Gastroesophageal sphincter (tissue), 3 donors: Measurements from ENCODE around the gene KCNMA1.

Source experiments
- EP300 ChIP-seq: sonication (generic); formaldehyde crosslinking; IDR thresholded peaks from one replicate; pipeline ENCODE4 v1.6.1; 2017; ENCODE audit warnings: antibody characterized with exemption, mild to moderate bottlenecking
- POLR2A ChIP-seq, 2 donors: fragments of 450-650 bp; IDR thresholded peaks; one replicate each; pipeline ENCODE4 v1.6.1; 2017; ENCODE audit warnings: antibody characterized with exemption in 2 of 2, mild to moderate bottlenecking in 2 of 2, moderate library complexity in 1 of 2
- POLR2AphosphoS5 ChIP-seq: sonication (generic); formaldehyde crosslinking; IDR thresholded peaks from one replicate; pipeline ENCODE4 v1.6.1; 2017; ENCODE audit warnings: antibody characterized with exemption
- TF ChIP-seq, protein P1 (sequence below), 4 experiments: fragments of 200-600 bp in 2 of 4; fragments of 450-650 bp in 2 of 4; sonication (generic) in 1 of 4; IDR thresholded peaks; one replicate each; pipeline ENCODE4 v1.5.1; 2017 to 2019; ENCODE audit warnings: antibody characterized with exemption in 4 of 4, mild to moderate bottlenecking in 2 of 4, moderate library complexity in 2 of 4

DNA sequence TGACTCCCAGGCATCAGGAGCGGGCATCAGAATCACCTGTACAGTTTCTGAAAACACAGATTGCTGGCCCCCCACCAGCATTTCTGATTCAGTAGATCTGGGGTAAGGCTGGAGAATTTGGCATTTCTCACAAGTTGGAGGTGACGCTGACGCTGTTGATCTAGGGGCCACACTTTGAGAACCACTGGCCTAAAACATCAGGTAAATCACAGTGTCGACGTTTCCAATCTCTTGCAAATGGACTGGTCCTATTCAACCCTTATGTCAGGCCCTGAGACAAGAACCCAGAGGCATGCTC is 564.0 kb downstream of the KCNMA1 start:
- TF ChIP-seq POLR2AphosphoS5 (no peak), POLR2A (IDR thresholded peaks at IDR 0.05) (no peak), EP300 (no peak)
- TF ChIP-seq, protein P1, sequence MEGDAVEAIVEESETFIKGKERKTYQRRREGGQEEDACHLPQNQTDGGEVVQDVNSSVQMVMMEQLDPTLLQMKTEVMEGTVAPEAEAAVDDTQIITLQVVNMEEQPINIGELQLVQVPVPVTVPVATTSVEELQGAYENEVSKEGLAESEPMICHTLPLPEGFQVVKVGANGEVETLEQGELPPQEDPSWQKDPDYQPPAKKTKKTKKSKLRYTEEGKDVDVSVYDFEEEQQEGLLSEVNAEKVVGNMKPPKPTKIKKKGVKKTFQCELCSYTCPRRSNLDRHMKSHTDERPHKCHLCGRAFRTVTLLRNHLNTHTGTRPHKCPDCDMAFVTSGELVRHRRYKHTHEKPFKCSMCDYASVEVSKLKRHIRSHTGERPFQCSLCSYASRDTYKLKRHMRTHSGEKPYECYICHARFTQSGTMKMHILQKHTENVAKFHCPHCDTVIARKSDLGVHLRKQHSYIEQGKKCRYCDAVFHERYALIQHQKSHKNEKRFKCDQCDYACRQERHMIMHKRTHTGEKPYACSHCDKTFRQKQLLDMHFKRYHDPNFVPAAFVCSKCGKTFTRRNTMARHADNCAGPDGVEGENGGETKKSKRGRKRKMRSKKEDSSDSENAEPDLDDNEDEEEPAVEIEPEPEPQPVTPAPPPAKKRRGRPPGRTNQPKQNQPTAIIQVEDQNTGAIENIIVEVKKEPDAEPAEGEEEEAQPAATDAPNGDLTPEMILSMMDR (IDR thresholded peaks at IDR 0.05): no peak
